HG03565 (cell line): Measurements from ENCODE around the gene FEM1B.

Experiments
- ATAC-seq: cut with Tn5 transposase; IDR thresholded peaks from one replicate; pipeline ENCODE4 v1.9.1; 2021; ENCODE audit warnings: mild to moderate bottlenecking, moderate library complexity; ENCODE audit not compliant: unreplicated experiment

FEM1B gene

DNA sequence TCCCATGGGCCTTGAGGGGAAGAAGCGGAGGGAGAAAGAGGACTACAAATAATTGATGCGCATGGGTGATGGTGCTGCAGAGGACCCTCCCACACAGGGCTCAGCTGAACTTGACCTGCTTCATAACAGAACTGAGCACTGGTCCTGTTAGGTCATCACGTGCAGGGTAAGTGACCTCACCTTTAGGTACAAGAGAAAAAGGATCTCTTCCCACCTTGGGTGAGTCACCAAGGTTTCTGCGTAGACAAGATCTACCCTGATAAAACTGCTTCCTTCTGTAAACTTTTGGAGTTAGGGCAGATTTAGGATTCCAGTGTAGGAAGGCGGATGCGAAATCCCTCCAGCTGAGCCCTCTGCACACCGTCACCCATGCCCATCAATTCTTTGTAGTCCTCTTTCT, 67.1 kb downstream of the FEM1B start:
- ATAC-seq = no peak
